ENCODE data around the gene TP53INP2. TPM values are rescaled to one million over a fixed set of nuclear protein-coding genes. Genes with fewer than 3 reads are reported as not detected.
"Not testable (repeated sequence)": the region's sequence is repeated elsewhere in the genome, so short reads cannot be mapped to it uniquely, and the experiment has no call there.

Gene TP53INP2
- total and polyA plus RNA-seq, 2 of the 13 experiments (the other 11 are each of a cell fraction or from before 2014, with no cell fraction given) = 5.2 to 18.8 TPM

GRCh38 chr20:34704177-34705007 lies at the start of gene TP53INP2 (continued):
- TF ChIP-seq NFYC (CRISPR knock-in tag; IDR thresholded peaks at IDR 0.05) = peak; percentile 70
- 0 out of 2 replicates have a peak, but pooled peaks have one; percentile 71 for TF ChIP-seq ZNF468 (CRISPR knock-in tag; IDR thresholded peaks at IDR 0.05)
- peak; percentile 6; the same call in 1 of the 2 replicates for TF ChIP-seq ZFP37 (CRISPR knock-in tag; IDR thresholded peaks at IDR 0.05; ENCODE audit: borderline replicate concordance)
- TF ChIP-seq ZNF614 (CRISPR knock-in tag; IDR thresholded peaks at IDR 0.05; ENCODE audit: borderline replicate concordance) = no peak; the same call in 1 of the 2 replicates
- peak; percentile 52; the same call in 1 of the 2 replicates for TF ChIP-seq ATF3 (CRISPR knock-in tag; IDR thresholded peaks at IDR 0.05)
- peak; percentile 76 for TF ChIP-seq ZNF687 (CRISPR knock-in tag; IDR thresholded peaks at IDR 0.05)
- peak; percentile 72; the same call in 1 of the 2 replicates for TF ChIP-seq ZNF605 (CRISPR knock-in tag; IDR thresholded peaks at IDR 0.05)
- 0 out of 2 replicates have a peak, but pooled peaks have one; percentile 29 for TF ChIP-seq ZNF225 (CRISPR knock-in tag; IDR thresholded peaks at IDR 0.05)
- TF ChIP-seq ZNF772 (CRISPR knock-in tag; IDR thresholded peaks at IDR 0.05) = no peak
- no peak; the same call in 1 of the 2 replicates for TF ChIP-seq JDP2 (CRISPR knock-in tag; IDR thresholded peaks at IDR 0.05; ENCODE audit: borderline replicate concordance)

GRCh38 chr20:34658654-34659053 lies 45.5 kb upstream of the TP53INP2 start:
- H3K9me3 ChIP-seq (ENCODE audit: low read length); in situ Hi-C loops (cut with HindIII; ENCODE audit: extremely low pct_ligation_motif_present, low pct_unique_long_range_greater_than_20kb); intact Hi-C loops (cut with micrococcal nuclease; ENCODE audit: unreplicated experiment); H3K9ac ChIP-seq (ENCODE audit: insufficient read depth, low read depth, low read length); H3K4me2 ChIP-seq (ENCODE audit: low read depth, low read length); FAIRE-seq; H3K4me3 ChIP-seq (replicated peaks in 1 of 3; ENCODE audit: insufficient read depth in 1 of 3, low read depth in 2 of 3, low read length in 3 of 3); POLR2A ChIA-PET; H4K20me1 ChIP-seq (ENCODE audit: insufficient read depth, low read length); H3K27ac ChIP-seq (ENCODE audit: extremely low read length, insufficient read depth, low read length); H3K27me3 ChIP-seq (ENCODE audit: control insufficient read depth in 1 of 2, insufficient read depth in 2 of 2, low read length in 2 of 2); BruUV-seq (replicated peaks); H3K79me2 ChIP-seq (ENCODE audit: insufficient read depth, low read length); H3K36me3 ChIP-seq (replicated peaks in 1 of 2; ENCODE audit: control insufficient read depth in 1 of 2, insufficient read depth in 2 of 2, low read length in 2 of 2); H2AFZ ChIP-seq (ENCODE audit: low read length); ATAC-seq; CTCF ChIA-PET (ENCODE audit: low intra/inter-chr PET ratio, low total read pairs); DNase-seq (ENCODE audit: low spot score): not testable (repeated sequence)
- WGBS (ENCODE audit: low lambda C conversion rate) = 100% methylated on average over 3 of the region's 31 CpGs
- peaks cover 12% of the 10 kb centered on the region; the same call in 1 of the 2 replicates for H3K4me1 ChIP-seq (ENCODE audit: insufficient read depth, low read length)

- 88% methylated on average over 5 of the region's 5 CpGs for WGBS (ENCODE audit: low lambda C conversion rate)
- Histone ChIP-seq H3K4me1 (ENCODE audit: insufficient read depth, low read length) (peaks cover 12% of the 10 kb centered on the region; the same call in 1 of the 2 replicates), H3K79me2 (ENCODE audit: insufficient read depth, low read length) (peaks cover 12% of the 10 kb centered on the region)
- intact Hi-C loops (cut with micrococcal nuclease; ENCODE audit: unreplicated experiment); CTCF ChIA-PET (ENCODE audit: low intra/inter-chr PET ratio, low total read pairs); H3K9me3 ChIP-seq (ENCODE audit: low read length); FAIRE-seq; BruUV-seq (replicated peaks); DNase-seq (ENCODE audit: low spot score); ATAC-seq; H2AFZ ChIP-seq (ENCODE audit: low read length); H3K9ac ChIP-seq (ENCODE audit: insufficient read depth, low read depth, low read length); POLR2A ChIA-PET; H3K4me3 ChIP-seq (replicated peaks in 1 of 3; ENCODE audit: insufficient read depth in 1 of 3, low read depth in 2 of 3, low read length in 3 of 3); H3K4me2 ChIP-seq (ENCODE audit: low read depth, low read length); H4K20me1 ChIP-seq (ENCODE audit: insufficient read depth, low read length); in situ Hi-C loops (cut with HindIII; ENCODE audit: extremely low pct_ligation_motif_present, low pct_unique_long_range_greater_than_20kb); H3K27me3 ChIP-seq (ENCODE audit: control insufficient read depth in 1 of 2, insufficient read depth in 2 of 2, low read length in 2 of 2); H3K36me3 ChIP-seq (replicated peaks in 1 of 2; ENCODE audit: control insufficient read depth in 1 of 2, insufficient read depth in 2 of 2, low read length in 2 of 2); H3K27ac ChIP-seq (ENCODE audit: extremely low read length, insufficient read depth, low read length): not testable (repeated sequence)
Observed at GRCh38 chr20:34661811-34662210, 42.3 kb upstream of the TP53INP2 start.
